HepG2 (cell line): ENCODE data around the gene OASL. TPM values are rescaled to one million over a fixed set of nuclear protein-coding genes. Genes with fewer than 3 reads are reported as not detected.

Experiments used
- ATAC-seq: fragments of 200-7000 bp; cut with Tn5 transposase; 3 replicates; pipeline ENCODE4 v1.9.1; 2020; ENCODE audit warnings: mild to moderate bottlenecking, moderate library complexity
- BruUV-seq: library from RNA; stranded (reverse); fragments of 400-500 nt; replicated peaks from 2 replicates; lab custom pipeline; 2021; lab: Mats Ljungman, UMichigan
- CTCF ChIA-PET: fragments of 300-600 bp; formaldehyde crosslinking; extraction: SDS; loops from one replicate; lab custom pipeline; 2021; ENCODE audit warnings: low total read pairs, inconsistent platforms, low intra/inter-chr PET ratio; lab: Yijun Ruan, JAX
- POLR2A ChIA-PET: fragments of 350-600 bp; sonication (Branson Sonifier 250); formaldehyde crosslinking; loops from one replicate; lab custom pipeline; 2020; ENCODE audit warnings: antibody characterized with exemption, inconsistent platforms; lab: Yijun Ruan, JAX
- DNase-seq: peaks from one replicate; pipeline ENCODE4 v3.0.0-alpha.2; 2015; ENCODE audit warnings: low spot score
- FAIRE-seq: peaks from 3 replicates; lab custom pipeline; 2011; peaks lifted over from hg19 to GRCh38; lab: Jason Lieb, UNC
- H2AFZ ChIP-seq: one replicate; pipeline ENCODE4 v1.6.1; 2011; ENCODE audit warnings: low read length, inconsistent platforms
- H3K27ac ChIP-seq: fragments of 300-600 bp; 3 replicates; pipeline ENCODE4 v1.8.0; 2011; ENCODE audit warnings: mixed run types, mild to moderate bottlenecking, mixed read lengths, low read length, inconsistent platforms; ENCODE audit not compliant: insufficient read depth; ENCODE audit errors: extremely low read length
- H3K27me3 ChIP-seq, 2 experiments: fragments of 200-600 bp in 1 of 2; 2 replicates in 1 of 2; 3 replicates in 1 of 2; pipeline versions ENCODE4 v1.6.0 to v1.8.0; 2011; ENCODE audit warnings: low read length in 2 of 2, mild to moderate bottlenecking in 2 of 2, moderate library complexity in 2 of 2, inconsistent platforms in 1 of 2; ENCODE audit not compliant: insufficient read depth in 2 of 2, control insufficient read depth in 1 of 2
- H3K36me3 ChIP-seq, 2 experiments: fragments of 200-600 bp in 1 of 2; replicated peaks in 1 of 2; 2 replicates in 1 of 2; 3 replicates in 1 of 2; pipeline versions ENCODE4 v1.5.1 to v1.8.0; 2011; ENCODE audit warnings: low read length in 2 of 2, inconsistent platforms in 1 of 2; ENCODE audit not compliant: insufficient read depth in 2 of 2, control insufficient read depth in 1 of 2
- H3K4me1 ChIP-seq: 2 replicates; pipeline ENCODE4 v1.5.1; 2012; ENCODE audit warnings: low read length, inconsistent platforms; ENCODE audit not compliant: insufficient read depth
- H3K4me2 ChIP-seq: 2 replicates; pipeline ENCODE4 v1.6.0; 2011; ENCODE audit warnings: low read depth, low read length, inconsistent platforms
- H3K4me3 ChIP-seq, 3 experiments: fragments of 200-600 bp in 1 of 3; sonication (generic), shearing (Covaris generic) in 1 of 3; replicated peaks in 1 of 3; 2 replicates each; pipeline ENCODE4 v1.5.1; 2011 to 2016; ENCODE audit warnings: low read length in 3 of 3, inconsistent platforms in 2 of 3, low read depth in 2 of 3, mild to moderate bottlenecking in 2 of 3, control low read depth in 1 of 3, mixed read lengths in 1 of 3; ENCODE audit not compliant: insufficient read depth in 1 of 3
- H3K79me2 ChIP-seq: one replicate; pipeline ENCODE4 v1.6.1; 2011; ENCODE audit warnings: low read length, inconsistent platforms; ENCODE audit not compliant: insufficient read depth
- H3K9ac ChIP-seq: 2 replicates; pipeline ENCODE4 v1.6.0; 2011; ENCODE audit warnings: mild to moderate bottlenecking, low read depth, low read length, inconsistent platforms; ENCODE audit not compliant: insufficient read depth
- H3K9me3 ChIP-seq: 2 replicates; pipeline ENCODE4 v1.5.1; 2012; ENCODE audit warnings: mild to moderate bottlenecking, low read length
- H4K20me1 ChIP-seq: 2 replicates; pipeline ENCODE4 v1.6.0; 2011; ENCODE audit warnings: inconsistent platforms, mild to moderate bottlenecking, low read length, moderate library complexity; ENCODE audit not compliant: insufficient read depth
- AGO1 ChIP-seq: fragments of 200-400 bp; formaldehyde crosslinking; IDR thresholded peaks from 2 replicates; pipeline ENCODE4 v1.6.1; 2017; ENCODE audit warnings: mild to moderate bottlenecking, low read depth, low read length, moderate library complexity; ENCODE audit not compliant: poor library complexity, severe bottlenecking
- AGO2 ChIP-seq: fragments of 200-400 bp; formaldehyde crosslinking; optimal IDR thresholded peaks from 2 replicates; pipeline ENCODE3; 2017; ENCODE audit warnings: mild to moderate bottlenecking, low read depth, low read length, moderate library complexity
- NFKB2 ChIP-seq: sonication (generic); formaldehyde crosslinking; IDR thresholded peaks from 2 replicates; pipeline ENCODE4 v1.4.0; 2020; ENCODE audit warnings: missing genetic modification reagents, borderline replicate concordance
- NONO ChIP-seq, 2 experiments: fragments of 450-650 bp in 1 of 2; sonication (generic) in 1 of 2; formaldehyde crosslinking in 1 of 2; IDR thresholded peaks in 1 of 2; conservative IDR thresholded peaks in 1 of 2; 2 replicates each; pipeline versions ENCODE4 v1.6.1 to v1.8.0; 2017 to 2022; ENCODE audit warnings: mild to moderate bottlenecking in 1 of 2, missing genetic modification reagents in 1 of 2, moderate library complexity in 1 of 2
- NRL ChIP-seq: sonication (generic); formaldehyde crosslinking; IDR thresholded peaks from 2 replicates; pipeline ENCODE4 v1.5.0; 2020; ENCODE audit warnings: missing genetic modification reagents, mild to moderate bottlenecking, moderate library complexity, borderline replicate concordance
- POLR2A ChIP-seq, 2 experiments: IDR thresholded peaks; 2 replicates each; pipeline ENCODE4 v1.6.1; 2011; ENCODE audit warnings: low read depth in 2 of 2, low read length in 2 of 2, mild to moderate bottlenecking in 1 of 2, moderate library complexity in 1 of 2; ENCODE audit not compliant: insufficient read depth in 1 of 2
- ZC3H13 ChIP-seq: sonication (generic); formaldehyde crosslinking; IDR thresholded peaks from 2 replicates; pipeline ENCODE4 v1.8.1; 2023; ENCODE audit warnings: mild to moderate bottlenecking, missing genetic modification reagents, moderate library complexity
- ZFY ChIP-seq: sonication (generic); formaldehyde crosslinking; IDR thresholded peaks from 2 replicates; pipeline ENCODE4 v1.4.0; 2020; ENCODE audit warnings: missing genetic modification reagents
- ZNF501 ChIP-seq: sonication (generic); formaldehyde crosslinking; IDR thresholded peaks from 2 replicates; pipeline ENCODE4 v1.5.1; 2020; ENCODE audit warnings: mild to moderate bottlenecking, moderate library complexity, missing genetic modification reagents
- ZNF687 ChIP-seq: sonication (generic); formaldehyde crosslinking; IDR thresholded peaks from 2 replicates; pipeline ENCODE4 v1.5.1; 2020; ENCODE audit warnings: mild to moderate bottlenecking, missing genetic modification reagents, moderate library complexity
- WGBS: methylation state at CpG from one replicate; pipeline ENCODE4 v1.1.6; 2017; ENCODE audit warnings: low lambda C conversion rate; 5-methylcytosine and 5-hydroxymethylcytosine counted together
- in situ Hi-C: cut with HindIII; loops from 2 replicates; pipeline ENCODE4 v1.10.0; 2017; ENCODE audit warnings: low pct_unique_long_range_greater_than_20kb; ENCODE audit not compliant: extremely low pct_ligation_motif_present
- intact Hi-C: fragments of 100-400 bp; cut with micrococcal nuclease; formaldehyde crosslinking; loops from one replicate; pipeline ENCODE4 v1.10.0; 2022; ENCODE audit not compliant: unreplicated experiment
- polyA plus RNA-seq, 8 experiments: library from polyadenylated mRNA; depleted of rRNA in 3 of 8; stranded (reverse) in 7 of 8; unstranded in 1 of 8; fragments of >200 nt; fragmentation: Illumina TruSeq in 4 of 8; extraction: Trizol in 4 of 8; gene quantifications; 2 replicates each; pipeline versions ENCODE4 v1.2.1 to v1.2.3, GENCODE V29; 2011 to 2016; ENCODE audit warnings: low read depth in 4 of 8, missing spikeins in 1 of 8, mixed read lengths in 1 of 8; ENCODE audit not compliant: insufficient read depth in 1 of 8
- total RNA-seq, 5 experiments: library from RNA; depleted of rRNA; stranded (reverse); fragments of >200 nt; fragmentation: Illumina TruSeq; extraction: Trizol; gene quantifications; 2 replicates each; pipeline ENCODE4 v1.2.3, GENCODE V29; 2016; ENCODE audit warnings: low read depth in 1 of 5
- TF ChIP-seq, protein P1 (sequence below): sonication (generic); formaldehyde crosslinking; IDR thresholded peaks from 2 replicates; pipeline ENCODE4 v1.8.0; 2022; ENCODE audit warnings: missing genetic modification reagents, mild to moderate bottlenecking, borderline replicate concordance
- TF ChIP-seq, protein P2 (sequence below), 2 experiments: sonication (generic) in 1 of 2; formaldehyde crosslinking in 1 of 2; IDR thresholded peaks; 2 replicates each; pipeline versions ENCODE4 v1.4.0 to v1.6.1; 2016 to 2020; ENCODE audit warnings: borderline replicate concordance in 1 of 2, low read depth in 1 of 2, mild to moderate bottlenecking in 1 of 2, missing genetic modification reagents in 1 of 2

OASL gene
- total and polyA plus RNA-seq, 2 of the 13 experiments (the other 11 are each of a cell fraction or from before 2014, with no cell fraction given) = 0.11 to 0.22 TPM

DNA sequence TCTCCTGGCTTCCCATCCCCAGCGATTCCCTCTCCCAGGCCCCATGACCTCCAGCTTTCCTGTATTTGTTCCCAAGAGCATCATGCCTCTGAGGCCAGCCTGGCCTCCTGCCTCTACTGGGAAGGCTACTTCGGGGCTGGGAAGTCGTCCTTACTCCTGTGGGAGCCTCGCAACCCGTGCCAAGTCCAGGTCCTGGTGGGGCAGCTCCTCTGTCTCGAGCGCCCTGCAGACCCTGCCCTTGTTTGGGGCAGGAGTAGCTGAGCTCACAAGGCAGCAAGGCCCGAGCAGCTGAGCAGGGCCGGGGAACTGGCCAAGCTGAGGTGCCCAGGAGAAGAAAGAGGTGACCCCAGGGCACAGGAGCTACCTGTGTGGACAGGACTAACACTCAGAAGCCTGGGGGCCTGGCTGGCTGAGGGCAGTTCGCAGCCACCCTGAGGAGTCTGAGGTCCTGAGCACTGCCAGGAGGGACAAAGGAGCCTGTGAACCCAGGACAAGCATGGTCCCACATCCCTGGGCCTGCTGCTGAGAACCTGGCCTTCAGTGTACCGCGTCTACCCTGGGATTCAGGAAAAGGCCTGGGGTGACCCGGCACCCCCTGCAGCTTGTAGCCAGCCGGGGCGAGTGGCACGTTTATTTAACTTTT is 37.1 kb downstream of the OASL start:
- no TSS peak for BruUV-seq
- Histone ChIP-seq H3K79me2 (no peaks in the 10 kb centered on the region), H3K36me3 (peaks cover 40 to 84% of the 10 kb centered on the region in 2 experiments), H3K9ac (no peak overlapping the region), H3K4me3 (no peak overlapping the region), H4K20me1 (0 out of 2 replicates have a peak, but pooled peaks cover 3% of the 10 kb centered on the region), H3K27ac (peak overlapping the region; percentile 33), H3K4me1 (peaks cover 16% of the 10 kb centered on the region; the same call in 1 of the 2 replicates), H2AFZ (no peak overlapping the region), H3K4me2 (no peak overlapping the region), H3K9me3 (no peaks in the 10 kb centered on the region), H3K27me3 (no peaks in the 10 kb centered on the region)
- DNase-seq (no peak), FAIRE-seq (no peak), ATAC-seq (peak; percentile 4)
- in situ Hi-C loops (no loop called here), intact Hi-C loops (no loop called here)
- ChIA-PET POLR2A (interaction anchor here (0.9 to 6.7 kb wide), 8 partner anchors 9 to 58 kb away, joined by 3 to 114 read pairs (median 8); partner anchors contain the start of genes C12orf43 and HNF1A), CTCF (no interaction called here)
- 84% methylated on average over 7 of the region's 16 CpGs for WGBS
- TF ChIP-seq POLR2A (IDR thresholded peaks at IDR 0.05; ENCODE audit: insufficient read depth in 1 of 2, low read depth in 2 of 2, low read length in 2 of 2) (peak; percentile 12 to 55; a peak in 2 of 4 replicates), AGO2 (peak; percentile 97), ZFY (CRISPR knock-in tag) (no peak), NONO (IDR thresholded peaks at IDR 0.05) (no peak), NONO (CRISPR knock-in tag; conservative IDR thresholded peaks at IDR 0.05) (0 out of 2 replicates have a peak, but pooled peaks have one; percentile 18), NFKB2 (peak; percentile 33; the same call in 1 of the 2 replicates), NRL (CRISPR knock-in tag) (0 out of 2 replicates have a peak, but pooled peaks have one; percentile 41), AGO1 (peak; percentile 93), ZNF687 (CRISPR knock-in tag) (peak; percentile 24; the same call in 1 of the 2 replicates), ZNF501 (CRISPR knock-in tag) (peak; percentile 51; the same call in 1 of the 2 replicates), ZC3H13 (CRISPR knock-in tag) (peak; percentile 99)
- TF ChIP-seq, protein P1, sequence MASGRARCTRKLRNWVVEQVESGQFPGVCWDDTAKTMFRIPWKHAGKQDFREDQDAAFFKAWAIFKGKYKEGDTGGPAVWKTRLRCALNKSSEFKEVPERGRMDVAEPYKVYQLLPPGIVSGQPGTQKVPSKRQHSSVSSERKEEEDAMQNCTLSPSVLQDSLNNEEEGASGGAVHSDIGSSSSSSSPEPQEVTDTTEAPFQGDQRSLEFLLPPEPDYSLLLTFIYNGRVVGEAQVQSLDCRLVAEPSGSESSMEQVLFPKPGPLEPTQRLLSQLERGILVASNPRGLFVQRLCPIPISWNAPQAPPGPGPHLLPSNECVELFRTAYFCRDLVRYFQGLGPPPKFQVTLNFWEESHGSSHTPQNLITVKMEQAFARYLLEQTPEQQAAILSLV (CRISPR knock-in tag) = no peak
- TF ChIP-seq, protein P2, sequence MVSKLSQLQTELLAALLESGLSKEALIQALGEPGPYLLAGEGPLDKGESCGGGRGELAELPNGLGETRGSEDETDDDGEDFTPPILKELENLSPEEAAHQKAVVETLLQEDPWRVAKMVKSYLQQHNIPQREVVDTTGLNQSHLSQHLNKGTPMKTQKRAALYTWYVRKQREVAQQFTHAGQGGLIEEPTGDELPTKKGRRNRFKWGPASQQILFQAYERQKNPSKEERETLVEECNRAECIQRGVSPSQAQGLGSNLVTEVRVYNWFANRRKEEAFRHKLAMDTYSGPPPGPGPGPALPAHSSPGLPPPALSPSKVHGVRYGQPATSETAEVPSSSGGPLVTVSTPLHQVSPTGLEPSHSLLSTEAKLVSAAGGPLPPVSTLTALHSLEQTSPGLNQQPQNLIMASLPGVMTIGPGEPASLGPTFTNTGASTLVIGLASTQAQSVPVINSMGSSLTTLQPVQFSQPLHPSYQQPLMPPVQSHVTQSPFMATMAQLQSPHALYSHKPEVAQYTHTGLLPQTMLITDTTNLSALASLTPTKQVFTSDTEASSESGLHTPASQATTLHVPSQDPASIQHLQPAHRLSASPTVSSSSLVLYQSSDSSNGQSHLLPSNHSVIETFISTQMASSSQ (IDR thresholded peaks at IDR 0.05; ENCODE audit: low read depth) = no peak
- TF ChIP-seq, protein P2 (CRISPR knock-in tag; IDR thresholded peaks at IDR 0.05; ENCODE audit: borderline replicate concordance) = no peak
